Lower lobe of right lung (tissue), 2 donors: ENCODE measurements around the gene FAM151B. TPM values are rescaled to one million over a fixed set of nuclear protein-coding genes. Genes with fewer than 3 reads are reported as not detected.

Experiments used
- ATAC-seq, 2 donors: fragments of 200-7000 bp; cut with Tn5 transposase; one replicate each; pipeline ENCODE4 v1.9.1; 2020 to 2022; ENCODE audit warnings: mild to moderate bottlenecking in 2 of 2, moderate library complexity in 2 of 2
- DNase-seq: peaks from one replicate; pipeline ENCODE4 v3.0.0-alpha.2; 2020
- H3K27ac ChIP-seq: fragments of 200-600 bp; one replicate; pipeline ENCODE4 v1.8.0; 2022
- H3K27me3 ChIP-seq: fragments of 200-600 bp; one replicate; pipeline ENCODE4 v1.8.0; 2022; ENCODE audit warnings: low read depth
- H3K36me3 ChIP-seq: fragments of 200-600 bp; one replicate; pipeline ENCODE4 v1.8.0; 2022; ENCODE audit warnings: mild to moderate bottlenecking
- H3K4me1 ChIP-seq: fragments of 200-600 bp; one replicate; pipeline ENCODE4 v1.8.0; 2022
- H3K4me3 ChIP-seq: fragments of 200-600 bp; one replicate; pipeline ENCODE4 v1.8.0; 2022; ENCODE audit warnings: mild to moderate bottlenecking
- H3K9me3 ChIP-seq: fragments of 200-600 bp; one replicate; pipeline ENCODE4 v1.8.0; 2022
- intact Hi-C: fragments of 100-400 bp; cut with DNase I; formaldehyde crosslinking; loops from one replicate; pipeline ENCODE4 v1.11.0; 2022
- total RNA-seq: library from RNA; stranded (reverse); fragmentation: NEBNext Ultra II Directional; extraction: Animal tissue kit (Norgen Biotek cat#: 25700); gene quantifications from one replicate; pipeline ENCODE4 v1.2.1, GENCODE V29; 2021
- TF ChIP-seq, protein P1 (sequence below): fragments of 200-600 bp; IDR thresholded peaks from one replicate; pipeline ENCODE4 v1.8.0; 2022; ENCODE audit warnings: antibody characterized with exemption, mild to moderate bottlenecking
- donor health status: DM: no; HTN: yes; CAD: no; lungs with severe emphysema.

FAM151B gene
- total RNA-seq, 1 donor from 2014 or later = 4.1 TPM

DNA sequence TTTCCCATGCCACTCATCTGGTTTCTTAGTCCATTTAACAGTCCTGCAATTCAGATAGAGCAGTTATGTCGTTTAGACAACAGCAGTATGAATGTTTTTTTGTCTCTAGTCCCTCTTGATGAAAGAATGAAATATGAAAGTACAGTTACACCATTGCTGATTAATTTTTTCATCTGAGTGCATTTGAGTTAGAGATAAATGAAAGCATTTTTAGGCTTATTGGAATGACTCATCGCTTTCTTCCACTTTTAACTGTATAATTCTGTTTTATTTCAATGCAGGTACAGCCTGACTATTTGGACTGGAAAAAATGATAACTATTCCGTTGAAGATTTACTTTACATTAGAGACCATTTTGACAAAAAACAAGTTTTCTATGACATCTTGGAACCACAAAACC is 53.5 kb downstream of the FAM151B start:
- Histone ChIP-seq H3K9me3 (no peaks in the 10 kb centered on the region), H3K36me3 (no peaks in the 10 kb centered on the region), H3K4me3 (no peak overlapping the region), H3K4me1 (no peaks in the 10 kb centered on the region), H3K27me3 (no peaks in the 10 kb centered on the region), H3K27ac (no peak overlapping the region)
- no peak for ATAC-seq
- TF ChIP-seq, protein P1, sequence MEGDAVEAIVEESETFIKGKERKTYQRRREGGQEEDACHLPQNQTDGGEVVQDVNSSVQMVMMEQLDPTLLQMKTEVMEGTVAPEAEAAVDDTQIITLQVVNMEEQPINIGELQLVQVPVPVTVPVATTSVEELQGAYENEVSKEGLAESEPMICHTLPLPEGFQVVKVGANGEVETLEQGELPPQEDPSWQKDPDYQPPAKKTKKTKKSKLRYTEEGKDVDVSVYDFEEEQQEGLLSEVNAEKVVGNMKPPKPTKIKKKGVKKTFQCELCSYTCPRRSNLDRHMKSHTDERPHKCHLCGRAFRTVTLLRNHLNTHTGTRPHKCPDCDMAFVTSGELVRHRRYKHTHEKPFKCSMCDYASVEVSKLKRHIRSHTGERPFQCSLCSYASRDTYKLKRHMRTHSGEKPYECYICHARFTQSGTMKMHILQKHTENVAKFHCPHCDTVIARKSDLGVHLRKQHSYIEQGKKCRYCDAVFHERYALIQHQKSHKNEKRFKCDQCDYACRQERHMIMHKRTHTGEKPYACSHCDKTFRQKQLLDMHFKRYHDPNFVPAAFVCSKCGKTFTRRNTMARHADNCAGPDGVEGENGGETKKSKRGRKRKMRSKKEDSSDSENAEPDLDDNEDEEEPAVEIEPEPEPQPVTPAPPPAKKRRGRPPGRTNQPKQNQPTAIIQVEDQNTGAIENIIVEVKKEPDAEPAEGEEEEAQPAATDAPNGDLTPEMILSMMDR = no peak
- intact Hi-C loops = no loop called here
- DNase-seq = no peak

DNA sequence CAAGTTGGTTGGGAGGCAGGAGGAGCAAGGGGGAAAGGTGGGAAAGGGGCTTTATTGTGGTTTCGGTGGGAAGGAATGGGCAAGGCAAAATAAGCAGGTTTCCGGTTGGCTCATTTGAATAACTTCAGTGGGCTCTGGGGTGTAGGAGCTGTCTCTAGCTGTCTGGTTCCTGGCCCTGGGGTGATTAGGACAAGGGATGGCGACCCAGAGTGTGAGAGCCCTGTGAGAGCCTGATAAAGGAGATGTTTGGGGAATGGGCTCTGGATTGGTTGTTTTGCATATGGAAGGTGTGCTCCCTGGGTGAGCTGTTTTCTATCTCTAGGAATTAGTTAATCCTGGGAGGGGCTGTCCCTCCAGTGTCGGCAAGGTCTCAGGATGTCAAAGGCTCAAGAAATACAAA is 66.7 kb downstream of the FAM151B start:
- TF ChIP-seq, protein P1 = no peak
- H3K36me3 ChIP-seq = no peaks in the 10 kb centered on the region

DNA sequence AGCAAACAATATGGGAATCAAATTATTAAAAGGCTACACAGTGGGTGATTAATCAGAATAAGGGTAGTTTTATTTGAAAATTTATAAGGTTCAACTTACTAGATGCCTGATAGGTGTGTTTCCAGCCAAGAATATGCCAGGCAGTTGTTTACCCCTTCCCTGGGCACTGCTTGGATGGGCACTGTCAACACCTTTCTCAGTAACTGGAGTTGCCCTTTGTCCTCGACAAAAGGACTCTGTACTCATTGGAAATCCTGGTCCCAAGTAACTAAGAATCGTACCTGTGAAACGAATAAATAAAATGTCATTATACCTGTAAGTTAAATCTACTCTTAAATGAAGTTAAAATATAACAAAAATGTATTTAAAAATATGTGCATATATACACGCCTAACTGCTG is 67.2 kb downstream of the FAM151B start:
- Histone ChIP-seq H3K4me1 (no peaks in the 10 kb centered on the region), H3K4me3 (no peak overlapping the region), H3K27ac (no peak overlapping the region), H3K36me3 (no peaks in the 10 kb centered on the region), H3K9me3 (no peaks in the 10 kb centered on the region), H3K27me3 (peaks cover 3% of the 10 kb centered on the region)
- ATAC-seq (no peak), DNase-seq (no peak)
- TF ChIP-seq, protein P1 = no peak
- intact Hi-C loops = no loop called here

More for the DNA sequence above, 66.7 kb downstream of the FAM151B start:
- no peaks in the 10 kb centered on the region for H3K9me3 ChIP-seq
- H3K4me3 ChIP-seq = no peak overlapping the region
- DNase-seq = no peak
- H3K27ac ChIP-seq = no peak overlapping the region
- H3K4me1 ChIP-seq = no peaks in the 10 kb centered on the region
- intact Hi-C loops = no loop called here
- peaks cover 3% of the 10 kb centered on the region for H3K27me3 ChIP-seq
- ATAC-seq = no peak

DNA sequence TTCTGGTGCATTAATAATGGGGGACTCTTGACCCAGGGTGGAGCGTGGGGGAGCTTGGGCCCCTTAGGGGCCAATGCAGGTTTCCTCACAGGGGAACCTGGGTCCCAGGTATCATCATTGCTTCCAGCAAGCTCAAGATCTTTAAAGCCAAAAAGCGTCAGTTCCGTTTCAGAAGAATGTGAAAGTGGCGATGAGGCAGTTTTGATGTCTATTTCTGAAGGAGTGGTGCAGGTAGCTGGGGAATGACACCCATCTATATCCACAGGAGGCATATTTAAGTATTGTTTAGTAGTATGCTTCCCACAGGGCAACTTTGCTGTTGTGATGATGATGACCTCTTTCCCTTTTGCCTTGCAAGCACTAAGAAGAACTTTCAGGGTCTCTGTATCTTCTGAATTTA is 71.3 kb downstream of the FAM151B start:
- ATAC-seq = no peak
- Histone ChIP-seq H3K27me3 (peaks cover 3% of the 10 kb centered on the region), H3K4me1 (no peaks in the 10 kb centered on the region), H3K4me3 (no peak overlapping the region), H3K36me3 (no peaks in the 10 kb centered on the region), H3K9me3 (no peaks in the 10 kb centered on the region), H3K27ac (no peak overlapping the region)
- no peak for DNase-seq
- TF ChIP-seq, protein P1 = no peak
- intact Hi-C loops = no loop called here

DNA sequence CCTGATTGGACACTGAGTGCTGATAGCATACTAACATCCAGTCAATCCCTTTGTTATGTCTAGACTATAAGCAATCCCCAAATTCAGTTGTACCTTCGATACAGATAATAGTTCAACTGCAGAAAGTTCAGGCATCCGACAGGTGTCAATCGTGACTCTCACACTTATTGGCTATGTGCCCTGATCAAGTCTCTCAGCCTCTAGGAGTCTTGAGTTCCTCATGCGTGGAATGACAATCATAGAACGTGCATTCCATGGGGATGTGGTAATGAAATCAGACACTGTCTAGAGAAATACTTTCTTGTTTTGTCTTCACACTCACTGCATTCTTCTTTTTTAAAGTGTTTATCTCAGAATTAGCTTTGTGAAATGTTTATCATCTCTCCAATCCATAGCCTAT is 77.4 kb downstream of the FAM151B start:
- Histone ChIP-seq H3K4me3 (no peak overlapping the region), H3K9me3 (no peaks in the 10 kb centered on the region), H3K27me3 (peaks cover 20% of the 10 kb centered on the region), H3K27ac (no peak overlapping the region), H3K4me1 (peaks cover 8% of the 10 kb centered on the region), H3K36me3 (no peaks in the 10 kb centered on the region)
- no peak for DNase-seq
- TF ChIP-seq, protein P1 = no peak
- no peak for ATAC-seq
- intact Hi-C loops = no loop called here

DNA sequence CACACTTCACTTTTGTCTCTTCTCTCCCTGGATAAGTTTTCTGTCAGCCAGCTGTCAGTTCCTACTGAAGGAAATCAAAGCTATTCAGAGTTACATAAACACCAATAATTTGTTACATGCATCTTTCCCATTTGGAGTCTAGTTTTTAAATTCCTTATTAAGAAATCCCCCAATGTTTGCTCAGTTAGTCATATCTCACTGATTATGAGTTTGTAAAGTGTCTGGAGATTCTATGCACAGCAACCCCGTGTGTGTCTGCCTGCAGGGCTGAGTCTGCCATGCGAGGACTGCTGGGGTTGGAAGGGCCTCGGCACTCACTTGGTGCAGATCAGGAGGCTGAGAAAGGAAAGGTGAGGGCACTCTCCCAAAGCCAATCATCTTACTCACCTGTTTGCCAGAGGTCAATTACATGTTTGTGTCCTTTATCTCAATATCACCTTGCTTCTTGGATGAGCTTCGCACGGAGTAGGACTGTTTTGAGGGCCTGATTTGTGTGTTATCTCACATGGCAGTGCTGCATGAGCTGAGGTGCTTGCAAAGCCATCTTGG is 78.9 kb downstream of the FAM151B start:
- intact Hi-C loops = no loop called here
- DNase-seq = no peak
- H3K36me3 ChIP-seq = no peaks in the 10 kb centered on the region

More for the DNA sequence above, 78.9 kb downstream of the FAM151B start:
- no peak for ATAC-seq
- Histone ChIP-seq H3K4me3 (no peak overlapping the region), H3K27ac (no peak overlapping the region), H3K4me1 (peaks cover 12% of the 10 kb centered on the region), H3K27me3 (peaks cover 34% of the 10 kb centered on the region), H3K9me3 (no peaks in the 10 kb centered on the region)
- TF ChIP-seq, protein P1 = no peak
